Thoracic aorta (tissue), 2 donors: ENCODE results near the gene BSG. TPM values are rescaled to one million over a fixed set of nuclear protein-coding genes. Genes with fewer than 3 reads are reported as not detected.

Source experiments
- ATAC-seq: fragments of 150-250 bp; one replicate; pipeline ENCODE4 v1.8.0; 2017; ENCODE audit warnings: low read depth; ENCODE audit not compliant: insufficient number of reproducible peaks, low FRiP score
- DNase-seq: peaks from one replicate; pipeline ENCODE4 v3.0.0-alpha.2; 2020; ENCODE audit warnings: low spot score
- H3K27ac ChIP-seq, 2 donors: fragments of 200-600 bp; sonication (generic); 1 replicate in 1 of 2; 2 replicates in 1 of 2; pipeline ENCODE4 v1.5.1; 2016; ENCODE audit warnings: mild to moderate bottlenecking in 2 of 2, moderate library complexity in 2 of 2
- H3K27me3 ChIP-seq: fragments of 200-600 bp; sonication (generic); replicated peaks from 2 replicates; pipeline ENCODE4 v1.6.0; 2016; ENCODE audit warnings: mild to moderate bottlenecking; ENCODE audit not compliant: insufficient read depth
- H3K36me3 ChIP-seq: fragments of 200-600 bp; sonication (generic); one replicate; pipeline ENCODE4 v1.5.1; 2016
- H3K4me1 ChIP-seq, 2 donors: fragments of 200-600 bp; sonication (generic); 1 replicate in 1 of 2; 2 replicates in 1 of 2; pipeline versions ENCODE4 v1.5.1 to v1.6.0; 2016; ENCODE audit warnings: low read depth in 2 of 2, mild to moderate bottlenecking in 1 of 2; ENCODE audit not compliant: control insufficient read depth in 1 of 2
- H3K4me3 ChIP-seq: fragments of 200-600 bp; sonication (generic); 2 replicates; pipeline ENCODE4 v1.5.1; 2016; ENCODE audit warnings: mild to moderate bottlenecking
- H3K9me3 ChIP-seq: fragments of 200-600 bp; sonication (generic); 2 replicates; pipeline ENCODE4 v1.5.1; 2016
- total RNA-seq, 2 donors: library from RNA; depleted of rRNA; stranded (reverse); fragments of >200 nt; gene quantifications; one replicate each; pipeline versions ENCODE4 v1.1.0 to v1.2.3, GENCODE V29; 2016
- TF ChIP-seq, protein P1 (sequence below): fragments of 200-600 bp; sonication (generic); IDR thresholded peaks from one replicate; pipeline ENCODE4 v1.5.1; 2019; ENCODE audit warnings: antibody characterized with exemption

The BSG gene
- total RNA-seq, 2 donors from 2014 or later, result 344 to 575 TPM

GRCh38 chr19:616747-617526 is 44.5 kb downstream of the BSG start:
- Histone ChIP-seq H3K9me3 (no peaks in the 10 kb centered on the region), H3K27ac (no peak overlapping the region), H3K27me3 (no peaks in the 10 kb centered on the region), H3K4me3 (no peak overlapping the region), H3K4me1 (no peaks in the 10 kb centered on the region), H3K36me3 (peaks cover 30% of the 10 kb centered on the region)
- DNase-seq (no peak), ATAC-seq (no peak)
- TF ChIP-seq, protein P1, sequence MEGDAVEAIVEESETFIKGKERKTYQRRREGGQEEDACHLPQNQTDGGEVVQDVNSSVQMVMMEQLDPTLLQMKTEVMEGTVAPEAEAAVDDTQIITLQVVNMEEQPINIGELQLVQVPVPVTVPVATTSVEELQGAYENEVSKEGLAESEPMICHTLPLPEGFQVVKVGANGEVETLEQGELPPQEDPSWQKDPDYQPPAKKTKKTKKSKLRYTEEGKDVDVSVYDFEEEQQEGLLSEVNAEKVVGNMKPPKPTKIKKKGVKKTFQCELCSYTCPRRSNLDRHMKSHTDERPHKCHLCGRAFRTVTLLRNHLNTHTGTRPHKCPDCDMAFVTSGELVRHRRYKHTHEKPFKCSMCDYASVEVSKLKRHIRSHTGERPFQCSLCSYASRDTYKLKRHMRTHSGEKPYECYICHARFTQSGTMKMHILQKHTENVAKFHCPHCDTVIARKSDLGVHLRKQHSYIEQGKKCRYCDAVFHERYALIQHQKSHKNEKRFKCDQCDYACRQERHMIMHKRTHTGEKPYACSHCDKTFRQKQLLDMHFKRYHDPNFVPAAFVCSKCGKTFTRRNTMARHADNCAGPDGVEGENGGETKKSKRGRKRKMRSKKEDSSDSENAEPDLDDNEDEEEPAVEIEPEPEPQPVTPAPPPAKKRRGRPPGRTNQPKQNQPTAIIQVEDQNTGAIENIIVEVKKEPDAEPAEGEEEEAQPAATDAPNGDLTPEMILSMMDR, result no peak

GRCh38 chr19:617551-618246 is 45.3 kb downstream of the BSG start:
- Histone ChIP-seq H3K9me3 (no peaks in the 10 kb centered on the region), H3K36me3 (peaks cover 35% of the 10 kb centered on the region), H3K27ac (no peak overlapping the region), H3K4me3 (no peak overlapping the region), H3K27me3 (no peaks in the 10 kb centered on the region), H3K4me1 (no peaks in the 10 kb centered on the region)
- ATAC-seq (no peak), DNase-seq (no peak)
- TF ChIP-seq, protein P1, result no peak

DNA sequence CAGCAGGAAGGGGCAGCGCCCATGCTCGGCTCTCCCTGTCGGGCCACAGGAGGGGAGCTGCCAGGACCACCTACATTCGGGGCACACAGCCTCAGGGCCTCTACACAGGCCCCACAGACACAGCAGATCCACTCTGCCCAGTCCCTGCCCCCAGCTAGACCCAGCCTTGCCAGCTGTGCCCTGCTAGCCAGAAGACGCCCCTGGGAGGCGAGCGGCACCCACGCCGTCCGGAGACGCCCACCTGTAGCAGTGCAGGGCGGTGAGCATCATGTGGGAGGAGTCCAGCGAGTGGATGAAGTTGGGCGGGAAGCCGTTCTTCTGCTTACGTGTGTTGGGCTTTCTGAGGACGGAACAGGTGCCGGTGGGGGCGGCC is 45.8 kb downstream of the BSG start:
- TF ChIP-seq, protein P1, result no peak
- no peak for ATAC-seq

DNA sequence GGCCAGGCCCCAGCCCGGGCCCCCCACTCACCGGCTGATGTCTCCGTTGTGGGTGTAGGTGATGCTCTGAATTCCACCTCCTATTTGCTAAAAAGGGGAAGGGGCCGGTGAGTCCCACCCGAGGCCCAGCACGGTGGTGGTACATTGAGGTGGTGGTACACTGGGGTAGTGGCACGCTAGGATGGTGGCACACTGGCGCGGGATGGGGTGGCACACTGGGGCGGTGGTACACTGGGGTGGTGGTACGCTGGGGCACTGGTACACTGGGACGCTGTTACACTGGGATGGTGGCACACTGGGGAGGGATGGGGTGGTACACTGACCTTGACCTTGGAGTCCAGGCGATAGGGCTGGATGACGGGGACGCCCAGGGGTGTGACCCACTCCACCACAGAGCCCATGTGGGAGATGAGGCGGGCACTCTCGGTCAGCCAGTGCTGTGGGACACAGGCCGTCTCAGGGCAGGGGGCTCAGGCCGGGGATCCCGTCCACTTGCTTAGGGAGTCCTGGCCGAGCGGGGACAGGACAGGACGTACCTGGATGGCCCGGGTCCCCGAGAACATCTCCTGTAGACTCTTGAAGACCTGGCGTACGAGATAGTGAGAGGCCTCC is 46.4 kb downstream of the BSG start:
- H3K27me3 ChIP-seq, result no peaks in the 10 kb centered on the region
- no peaks in the 10 kb centered on the region for H3K4me1 ChIP-seq
- H3K4me3 ChIP-seq, result no peak overlapping the region
- no peak for ATAC-seq
- DNase-seq, result no peak
- TF ChIP-seq, protein P1, result no peak
- peaks cover 35% of the 10 kb centered on the region for H3K36me3 ChIP-seq
- H3K9me3 ChIP-seq, result no peaks in the 10 kb centered on the region
- H3K27ac ChIP-seq, result no peak overlapping the region

More for the DNA sequence above, 45.8 kb downstream of the BSG start:
- Histone ChIP-seq H3K4me3 (no peak overlapping the region), H3K9me3 (no peaks in the 10 kb centered on the region), H3K27me3 (no peaks in the 10 kb centered on the region), H3K36me3 (peaks cover 35% of the 10 kb centered on the region), H3K4me1 (no peaks in the 10 kb centered on the region), H3K27ac (no peak overlapping the region)
- no peak for DNase-seq
